OCI-LY1 (cell line): Measurements from ENCODE around the gene EREG.

Experiments used
- H2AFZ ChIP-seq: fragments of 200-600 bp; sonication (generic), shearing (Covaris generic); 2 replicates; pipeline ENCODE4 v1.6.0; 2014; ENCODE audit warnings: antibody characterized with exemption, mild to moderate bottlenecking, low read length
- H3F3A ChIP-seq: fragments of 200-600 bp; sonication (generic), shearing (Covaris generic); 2 replicates; pipeline ENCODE4 v1.6.0; 2014; ENCODE audit warnings: mild to moderate bottlenecking, antibody characterized with exemption, low read length, moderate library complexity; ENCODE audit not compliant: insufficient read depth
- H3K27ac ChIP-seq: fragments of 200-600 bp; sonication (generic); 2 replicates; pipeline ENCODE4 v1.5.1; 2014; ENCODE audit warnings: low read length, mixed run types, mild to moderate bottlenecking, low read depth; ENCODE audit not compliant: poor library complexity, severe bottlenecking
- H3K27me3 ChIP-seq: fragments of 200-600 bp; sonication (generic); 2 replicates; pipeline ENCODE4 v1.6.0; 2014; ENCODE audit warnings: antibody characterized with exemption, mild to moderate bottlenecking, low read length, moderate library complexity; ENCODE audit not compliant: insufficient read depth
- H3K36me3 ChIP-seq: fragments of 200-600 bp; sonication (generic); 2 replicates; pipeline ENCODE4 v1.6.1; 2014; ENCODE audit warnings: mild to moderate bottlenecking, antibody characterized with exemption, low read length, moderate library complexity, mixed read lengths; ENCODE audit not compliant: insufficient read depth
- H3K4me1 ChIP-seq: fragments of 200-600 bp; sonication (generic); 2 replicates; pipeline ENCODE4 v1.5.1; 2014; ENCODE audit warnings: mild to moderate bottlenecking, low read length, moderate library complexity; ENCODE audit not compliant: insufficient read depth, severe bottlenecking
- H3K4me2 ChIP-seq: fragments of 200-600 bp; sonication (generic), shearing (Covaris generic); 2 replicates; pipeline ENCODE4 v1.6.1; 2014; ENCODE audit warnings: low read length
- H3K4me3 ChIP-seq: fragments of 200-600 bp; sonication (generic); 2 replicates; pipeline ENCODE4 v1.5.1; 2014; ENCODE audit warnings: low read length, low read depth, mild to moderate bottlenecking, mixed read lengths; ENCODE audit not compliant: poor library complexity, severe bottlenecking
- H3K79me2 ChIP-seq: fragments of 200-600 bp; shearing (Covaris generic); 2 replicates; pipeline ENCODE4 v1.6.1; 2016; ENCODE audit warnings: mixed run types, low read length, mixed read lengths; ENCODE audit not compliant: insufficient read depth
- H3K9ac ChIP-seq: fragments of 200-600 bp; sonication (generic), shearing (Covaris generic); 2 replicates; pipeline ENCODE4 v1.6.1; 2014; ENCODE audit warnings: mild to moderate bottlenecking, low read length, mixed read lengths
- H3K9me2 ChIP-seq: fragments of 200-600 bp; sonication (generic), shearing (Covaris generic); 2 replicates; pipeline ENCODE4 v1.6.1; 2014; ENCODE audit warnings: low read depth, mild to moderate bottlenecking, low read length, mixed read lengths
- H3K9me3 ChIP-seq: fragments of 200-600 bp; shearing (Covaris generic); 2 replicates; pipeline ENCODE4 v1.6.1; 2014; ENCODE audit warnings: low read length, mixed read lengths
- H4K20me1 ChIP-seq: fragments of 200-600 bp; sonication (generic), shearing (Covaris generic); 2 replicates; pipeline ENCODE4 v1.6.0; 2016; ENCODE audit warnings: mild to moderate bottlenecking, low read length; ENCODE audit not compliant: insufficient read depth
- CTCF ChIP-seq: fragments of 200-600 bp; sonication (generic), shearing (Covaris generic); IDR thresholded peaks from 2 replicates; pipeline ENCODE4 v1.5.1; 2017; ENCODE audit warnings: mild to moderate bottlenecking, antibody characterized with exemption, low read length, moderate library complexity, mixed read lengths
- EZH2 ChIP-seq: fragments of 200-600 bp; sonication (generic), shearing (Covaris generic); IDR thresholded peaks from 2 replicates; pipeline ENCODE4 v1.8.0; 2017; ENCODE audit warnings: borderline replicate concordance, mixed run types, mild to moderate bottlenecking, antibody characterized with exemption, low read length, moderate library complexity, mixed read lengths

The EREG gene

GRCh38 chr4:74317616-74318246, 47.2 kb upstream of the EREG start:
- Histone ChIP-seq H2AFZ (no peak overlapping the region), H3K36me3 (no peaks in the 10 kb centered on the region), H3K9me3 (no peaks in the 10 kb centered on the region), H4K20me1 (no peaks in the 10 kb centered on the region), H3F3A (no peaks in the 10 kb centered on the region), H3K9ac (no peak overlapping the region), H3K4me3 (no peak overlapping the region), H3K9me2 (no peaks in the 10 kb centered on the region), H3K4me1 (no peaks in the 10 kb centered on the region), H3K27me3 (no peaks in the 10 kb centered on the region), H3K79me2 (no peaks in the 10 kb centered on the region), H3K27ac (no peak overlapping the region), H3K4me2 (no peak overlapping the region)
- TF ChIP-seq EZH2 = no peak
- no peak for TF ChIP-seq CTCF

GRCh38 chr4:74318276-74318675, 46.7 kb upstream of the EREG start:
- no peaks in the 10 kb centered on the region for H3K9me3 ChIP-seq
- no peak overlapping the region for H3K4me2 ChIP-seq
- H3F3A ChIP-seq = no peaks in the 10 kb centered on the region
- H3K27me3 ChIP-seq = no peaks in the 10 kb centered on the region
- no peak overlapping the region for H3K4me3 ChIP-seq
- TF ChIP-seq EZH2 (no peak), CTCF (no peak)
- H3K9me2 ChIP-seq = no peaks in the 10 kb centered on the region
- no peaks in the 10 kb centered on the region for H3K79me2 ChIP-seq
- H3K27ac ChIP-seq = no peak overlapping the region
- no peak overlapping the region for H2AFZ ChIP-seq
- no peaks in the 10 kb centered on the region for H3K36me3 ChIP-seq
- no peaks in the 10 kb centered on the region for H3K4me1 ChIP-seq
- no peaks in the 10 kb centered on the region for H4K20me1 ChIP-seq
- H3K9ac ChIP-seq = no peak overlapping the region

- H2AFZ ChIP-seq = no peak overlapping the region
- H3K9me2 ChIP-seq = no peaks in the 10 kb centered on the region
- no peaks in the 10 kb centered on the region for H3K4me1 ChIP-seq
- no peak overlapping the region for H3K4me2 ChIP-seq
- no peaks in the 10 kb centered on the region for H3K79me2 ChIP-seq
- no peak overlapping the region for H3K4me3 ChIP-seq
- H3F3A ChIP-seq = no peaks in the 10 kb centered on the region
- no peak for TF ChIP-seq EZH2
- TF ChIP-seq CTCF = no peak
- H3K9me3 ChIP-seq = no peaks in the 10 kb centered on the region
- no peaks in the 10 kb centered on the region for H3K27me3 ChIP-seq
- H4K20me1 ChIP-seq = no peaks in the 10 kb centered on the region
- H3K36me3 ChIP-seq = no peaks in the 10 kb centered on the region
- no peak overlapping the region for H3K27ac ChIP-seq
- H3K9ac ChIP-seq = no peak overlapping the region
Measured at GRCh38 chr4:74319470-74319869, 45.5 kb upstream of the EREG start.
